H1 (cell line): ENCODE results near the gene CYSRT1. TPM values are rescaled to one million over a fixed set of nuclear protein-coding genes. Genes with fewer than 3 reads are reported as not detected.

Source experiments
- CTCF ChIA-PET: fragments of 300-600 bp; sonication (Branson Sonifier 250); formaldehyde crosslinking; loops from one replicate; lab custom pipeline; 2021; ENCODE audit not compliant: partially characterized antibody; lab: Charles Lee
- POLR2A ChIA-PET: fragments of 300-600 bp; sonication (Branson Sonifier 250); formaldehyde crosslinking; loops from one replicate; lab custom pipeline; 2021; ENCODE audit warnings: inconsistent platforms; ENCODE audit not compliant: partially characterized antibody; lab: Charles Lee
- DNase-seq, 2 experiments: peaks; one replicate each; pipeline versions ENCODE4 v3.0.0 to v3.0.0-alpha.2; 2010 to 2022; ENCODE audit warnings: low spot score in 2 of 2, low read depth in 1 of 2, mixed read lengths in 1 of 2
- FAIRE-seq: peaks from 2 replicates; lab custom pipeline; 2011; peaks lifted over from hg19 to GRCh38; lab: Jason Lieb, UNC
- H2AFZ ChIP-seq: 2 replicates; pipeline ENCODE4 v1.8.1; 2012; ENCODE audit warnings: low read length, inconsistent platforms
- H2AK5ac ChIP-seq: 2 replicates; pipeline ENCODE4 v1.6.1; 2013; ENCODE audit warnings: low read depth, low read length
- H2BK120ac ChIP-seq: replicated peaks from 2 replicates; pipeline ENCODE3; 2013; ENCODE audit warnings: low read depth, low read length, inconsistent platforms
- H2BK12ac ChIP-seq: 2 replicates; pipeline ENCODE4 v1.6.1; 2013; ENCODE audit warnings: low read depth, low read length
- H2BK15ac ChIP-seq: 2 replicates; pipeline ENCODE4 v1.6.1; 2013; ENCODE audit warnings: low read length
- H2BK20ac ChIP-seq: 2 replicates; pipeline ENCODE4 v1.6.1; 2013; ENCODE audit warnings: low read length
- H2BK5ac ChIP-seq: 2 replicates; pipeline ENCODE4 v1.6.1; 2013; ENCODE audit warnings: low read depth, low read length
- H3K14ac ChIP-seq: 2 replicates; pipeline ENCODE4 v1.6.1; 2013; ENCODE audit warnings: inconsistent platforms; ENCODE audit not compliant: insufficient read length
- H3K18ac ChIP-seq: 2 replicates; pipeline ENCODE4 v1.6.1; 2013; ENCODE audit warnings: low read length; ENCODE audit errors: extremely low read depth
- H3K23ac ChIP-seq: 2 replicates; pipeline ENCODE4 v1.6.1; 2013; ENCODE audit warnings: inconsistent platforms; ENCODE audit not compliant: insufficient read length
- H3K23me2 ChIP-seq: 2 replicates; pipeline ENCODE4 v1.6.1; 2013; ENCODE audit warnings: low read depth, low read length
- H3K27ac ChIP-seq: 2 replicates; pipeline ENCODE4 v1.6.1; 2011; ENCODE audit warnings: low read depth, low read length, inconsistent platforms
- H3K27me3 ChIP-seq, 4 experiments: replicated peaks in 1 of 4; 1 replicate in 1 of 4; 2 replicates in 3 of 4; pipeline versions ENCODE4 v1.6.1 to v1.8.1; 2011 to 2013; ENCODE audit warnings: low read length in 3 of 4, mild to moderate bottlenecking in 3 of 4, inconsistent platforms in 2 of 4, mixed read lengths in 2 of 4, moderate library complexity in 1 of 4; ENCODE audit not compliant: control insufficient read depth in 3 of 4, insufficient read depth in 3 of 4; ENCODE audit errors: extremely low read depth in 1 of 4
- H3K36me3 ChIP-seq, 4 experiments: 2 replicates each; pipeline versions ENCODE4 v1.6.1 to v1.8.1; 2011 to 2013; ENCODE audit warnings: mild to moderate bottlenecking in 4 of 4, low read length in 3 of 4, moderate library complexity in 2 of 4, control low read depth in 1 of 4, inconsistent platforms in 1 of 4; ENCODE audit not compliant: insufficient read depth in 4 of 4, control insufficient read depth in 2 of 4
- H3K4ac ChIP-seq: replicated peaks from 2 replicates; pipeline ENCODE3; 2013; ENCODE audit warnings: low read length, low read depth, mixed read lengths, inconsistent platforms; ENCODE audit not compliant: insufficient read length
- H3K4me1 ChIP-seq, 4 experiments: replicated peaks in 1 of 4; 1 replicate in 1 of 4; 2 replicates in 3 of 4; pipeline versions ENCODE4 v1.6.1 to v1.8.1; 2011 to 2013; ENCODE audit warnings: low read length in 3 of 4, inconsistent platforms in 2 of 4, mixed read lengths in 1 of 4; ENCODE audit not compliant: insufficient read depth in 4 of 4, control insufficient read depth in 3 of 4
- H3K4me2 ChIP-seq, 2 experiments: 2 replicates each; pipeline versions ENCODE4 v1.6.1 to v1.8.1; 2011 to 2013; ENCODE audit warnings: low read depth in 2 of 2, low read length in 2 of 2, control low read depth in 1 of 2, inconsistent platforms in 1 of 2, mild to moderate bottlenecking in 1 of 2; ENCODE audit not compliant: insufficient read depth in 1 of 2
- H3K4me3 ChIP-seq, 4 experiments: fragments of 200-600, 300-600 bp in 1 of 4; sonication (generic), shearing (Covaris generic), sonication (Bioruptor Twin) in 1 of 4; 2 replicates each; pipeline versions ENCODE4 v1.5.1 to v1.8.1; 2011 to 2016; ENCODE audit warnings: low read length in 4 of 4, low read depth in 3 of 4, control low read depth in 2 of 4, inconsistent platforms in 2 of 4, mild to moderate bottlenecking in 2 of 4, mixed read lengths in 1 of 4, moderate library complexity in 1 of 4; ENCODE audit not compliant: insufficient read depth in 2 of 4; ENCODE audit errors: extremely low read depth in 1 of 4
- H3K56ac ChIP-seq: replicated peaks from 2 replicates; pipeline ENCODE3; 2013; ENCODE audit warnings: low read depth, mild to moderate bottlenecking, mixed read lengths, low read length, inconsistent platforms; ENCODE audit not compliant: insufficient read length
- H3K79me1 ChIP-seq: 2 replicates; pipeline ENCODE4 v1.6.1; 2013; ENCODE audit warnings: low read depth, low read length, control low read depth
- H3K79me2 ChIP-seq, 2 experiments: 2 replicates each; pipeline versions ENCODE4 v1.6.1 to v1.8.1; 2012 to 2013; ENCODE audit warnings: low read length in 2 of 2, mild to moderate bottlenecking in 2 of 2, inconsistent platforms in 1 of 2; ENCODE audit not compliant: insufficient read depth in 2 of 2, control insufficient read depth in 1 of 2
- H3K9ac ChIP-seq, 4 experiments: replicated peaks in 1 of 4; 1 replicate in 1 of 4; 2 replicates in 3 of 4; pipeline versions ENCODE4 v1.6.1 to v1.8.1; 2011 to 2013; ENCODE audit warnings: low read depth in 3 of 4, low read length in 3 of 4, control low read depth in 2 of 4, mild to moderate bottlenecking in 2 of 4, moderate library complexity in 2 of 4, inconsistent platforms in 1 of 4; ENCODE audit errors: extremely low read depth in 1 of 4
- H3K9me3 ChIP-seq, 2 experiments: 2 replicates each; pipeline versions ENCODE4 v1.6.1 to v1.8.1; 2012 to 2013; ENCODE audit warnings: mild to moderate bottlenecking in 2 of 2, moderate library complexity in 2 of 2, control low read depth in 1 of 2, inconsistent platforms in 1 of 2, low read depth in 1 of 2, low read length in 1 of 2, mixed read lengths in 1 of 2; ENCODE audit not compliant: insufficient read depth in 2 of 2
- H4K20me1 ChIP-seq, 2 experiments: replicated peaks in 1 of 2; 2 replicates each; pipeline versions ENCODE3 to v1.8.1; 2011 to 2013; ENCODE audit warnings: inconsistent platforms in 2 of 2, low read length in 2 of 2, mild to moderate bottlenecking in 1 of 2; ENCODE audit not compliant: insufficient read depth in 2 of 2, control insufficient read depth in 1 of 2
- H4K5ac ChIP-seq: 2 replicates; pipeline ENCODE4 v1.6.1; 2013; ENCODE audit warnings: low read length, low read depth, mixed read lengths, inconsistent platforms; ENCODE audit not compliant: insufficient read length
- H4K8ac ChIP-seq: 2 replicates; pipeline ENCODE4 v1.8.0; 2013; ENCODE audit warnings: mild to moderate bottlenecking, moderate library complexity, low read length, inconsistent platforms; ENCODE audit not compliant: insufficient read depth; ENCODE audit errors: extremely low read depth
- H4K91ac ChIP-seq: replicated peaks from 2 replicates; pipeline ENCODE3; 2013; ENCODE audit warnings: low read length, mixed read lengths, inconsistent platforms; ENCODE audit not compliant: insufficient read length
- CTCF ChIP-seq, 3 experiments: IDR thresholded peaks; 1 replicate in 2 of 3; 2 replicates in 1 of 3; pipeline versions ENCODE4 v1.5.1 to v1.6.1; 2011; ENCODE audit warnings: low read length in 3 of 3, mild to moderate bottlenecking in 3 of 3, inconsistent platforms in 2 of 3, low read depth in 1 of 3, moderate library complexity in 1 of 3; ENCODE audit not compliant: insufficient read depth in 1 of 3; ENCODE audit errors: control extremely low read depth in 1 of 3
- HDAC6 ChIP-seq: IDR thresholded peaks from one replicate; pipeline ENCODE4 v1.7.1; 2012; ENCODE audit warnings: low read depth, mild to moderate bottlenecking, inconsistent platforms, low read length, moderate library complexity
- MAX ChIP-seq: IDR thresholded peaks from 2 replicates; pipeline ENCODE4 v1.6.1; 2012; ENCODE audit warnings: inconsistent platforms
- RAD21 ChIP-seq, 2 experiments: IDR thresholded peaks in 1 of 2; conservative IDR thresholded peaks in 1 of 2; 2 replicates each; pipeline ENCODE4 v1.6.1; 2011; ENCODE audit warnings: low read depth in 2 of 2, low read length in 2 of 2, improper control_type of control experiment in 1 of 2, inconsistent platforms in 1 of 2, mild to moderate bottlenecking in 1 of 2, moderate library complexity in 1 of 2
- RFX5 ChIP-seq: IDR thresholded peaks from 2 replicates; pipeline ENCODE4 v1.6.1; 2011; ENCODE audit warnings: low read depth, low read length, improper control_type of control experiment, borderline replicate concordance
- SIRT6 ChIP-seq: IDR thresholded peaks from one replicate; pipeline ENCODE4 v1.7.1; 2012; ENCODE audit warnings: low read length, inconsistent platforms
- TBP ChIP-seq: IDR thresholded peaks from 2 replicates; pipeline ENCODE4 v1.6.1; 2011; ENCODE audit warnings: low read depth, low read length, improper control_type of control experiment
- WGBS, 2 experiments: shearing (Covaris generic) in 1 of 2; methylation state at CpG; one replicate each; pipeline versions ENCODE4 v1.1.6 to v1.1.7; 2013 to 2015; ENCODE audit warnings: low lambda C conversion rate in 2 of 2, mixed read lengths in 2 of 2, inconsistent platforms in 1 of 2, low coverage in 1 of 2, missing lambda C conversion rate in 1 of 2; ENCODE audit not compliant: insufficient replicate concordance in 2 of 2, insufficient coverage in 1 of 2, insufficient read length in 1 of 2; ENCODE audit errors: extremely low coverage in 1 of 2, missing lambda C conversion rate in 1 of 2; 5-methylcytosine and 5-hydroxymethylcytosine counted together
- polyA plus RNA-seq, 7 experiments: library from polyadenylated mRNA; depleted of rRNA in 3 of 7; stranded (reverse) in 5 of 7; unstranded in 2 of 7; fragments of >200 nt in 5 of 7; fragments of 200-250 nt in 2 of 7; gene quantifications; 1 replicate in 5 of 7; 2 replicates in 1 of 7; 4 replicates in 1 of 7; pipeline versions ENCODE4 v1.2.1 to v1.2.3, GENCODE V29; 2011 to 2013; ENCODE audit warnings: missing spikeins in 2 of 7, mixed read lengths in 2 of 7
- total RNA-seq: library from RNA; stranded (reverse); fragmentation: NEBNext Ultra II Directional; extraction: Animal tissue kit (Norgen Biotek cat#: 25700); gene quantifications from 2 replicates; pipeline ENCODE4 v1.2.1, GENCODE V29; 2021

CYSRT1 gene
- total and polyA plus RNA-seq, 2 of the 8 experiments (the other 6 are each of a cell fraction or from before 2014, with no cell fraction given), result 1.0 to 6.5 TPM

GRCh38 chr9:137213160-137214060 lies 11.6 kb upstream of the CYSRT1 start:
- no peak overlapping the region for H2AFZ ChIP-seq
- H3K9ac ChIP-seq, result no peak overlapping the region
- H3K23me2 ChIP-seq, result no peaks in the 10 kb centered on the region
- POLR2A ChIA-PET, result interaction anchor here (0.9 to 69.9 kb wide), 10 partner anchors 6 to 84 kb away, joined by 3 to 1462 read pairs (median 6); partner anchors contain the start of genes ANAPC2, CYSRT1, NDOR1 and NELFB
- H4K20me1 ChIP-seq, result peaks cover 0 to 14% of the 10 kb centered on the region in 2 experiments
- H3K79me1 ChIP-seq, result no peaks in the 10 kb centered on the region; the same call in 1 of the 2 replicates
- H3K79me2 ChIP-seq, result no peaks in the 10 kb centered on the region
- no peak overlapping the region for H2BK20ac ChIP-seq
- no peak for DNase-seq
- H3K18ac ChIP-seq, result no peak overlapping the region
- no peak overlapping the region for H3K23ac ChIP-seq
- no peak overlapping the region for H3K4me2 ChIP-seq
- no peak overlapping the region for H3K14ac ChIP-seq
- peaks cover 0 to 22% (median 9%) of the 10 kb centered on the region in 4 experiments; a peak in 7 of 8 replicates for H3K36me3 ChIP-seq
- no peak overlapping the region for H2AK5ac ChIP-seq
- no peak overlapping the region for H3K4ac ChIP-seq
- peaks cover 0 to 6% (median 4%) of the 10 kb centered on the region in 4 experiments; a peak in 5 of 7 replicates for H3K4me1 ChIP-seq
- 91% methylated on average over 42 of the region's 49 CpGs; no CpG with 5 or more reads in 1 of the 2 experiments for WGBS, 2 experiments
- no peak overlapping the region for H4K91ac ChIP-seq
- no peak overlapping the region for H2BK120ac ChIP-seq
- H3K27me3 ChIP-seq, result no peaks in the 10 kb centered on the region
- TF ChIP-seq SIRT6 (no peak), TBP (no peak), CTCF (IDR thresholded peaks at IDR 0.05; ENCODE audit: control extremely low read depth in 1 of 3, insufficient read depth in 1 of 3, low read depth in 1 of 3, low read length in 3 of 3) (peak in 2 of 3 experiments; percentile 44 to 61; a peak in 2 of 4 replicates), HDAC6 (no peak), RFX5 (no peak), MAX (0 out of 2 replicates have a peak, but pooled peaks have one; percentile 29), RAD21 (IDR thresholded peaks at IDR 0.05 in 1 of 2, conservative IDR thresholded peaks at IDR 0.05 in 1 of 2; ENCODE audit: low read depth in 2 of 2, low read length in 2 of 2) (peak; percentile 36 to 51; a peak in 3 of 4 replicates)
- TF ChIP-seq, all 59 proteins: peak for 3
- Histone ChIP-seq H4K8ac (no peak overlapping the region), H4K5ac (no peak overlapping the region), H2BK5ac (no peak overlapping the region), H2BK15ac (no peak overlapping the region), H3K27ac (no peak overlapping the region), H3K4me3 (no peak overlapping the region), H2BK12ac (no peak overlapping the region), H3K9me3 (no peaks in the 10 kb centered on the region), H3K56ac (no peak overlapping the region)
- CTCF ChIA-PET, result interaction anchor here (0.5 to 4.0 kb wide), 20 partner anchors 9 to 188 kb away, joined by 3 to 31 read pairs (median 4); partner anchors contain the start of genes ANAPC2, CYSRT1, RNF208 and RNF224
- FAIRE-seq, result no peak
